ENCODE results near the gene ADIPOQ. TPM values are rescaled to one million over a fixed set of nuclear protein-coding genes. Genes with fewer than 3 reads are reported as not detected.
A peak's percentile ranks its signal among the peaks of the same experiment; 100 is the strongest.

The ADIPOQ gene
- total and polyA plus RNA-seq, 2 donors (not counting 1 experiment from before 2014, with no cell fraction given) = not detected

- ChIA-PET CTCF (interaction anchor here (0.7 to 7.1 kb wide), 5 partner anchors 67 to 342 kb away, joined by 3 to 237 read pairs (median 4); partner anchors contain the start of gene AHSG), POLR2A (interaction anchor here (0.7 kb wide), 1 partner anchor 305 kb away, joined by 6 read pairs; no protein-coding TSS in a partner anchor)
- intact Hi-C loops (cut with micrococcal nuclease) = loop anchor here (5.0 to 10.0 kb wide), 2 partner anchors 566 to 719 kb away; partner anchors contain the start of gene ETV5
- Histone ChIP-seq H3K4me2 (replicated peaks; ENCODE audit: low read depth, low read length, poor library complexity, severe bottlenecking) (no peak overlapping the region), H3K9ac (ENCODE audit: low read length) (no peak overlapping the region), H3K9me3 (ENCODE audit: control extremely low read depth in 1 of 3, control insufficient read depth in 2 of 3, insufficient read depth in 1 of 3, low read length in 2 of 3) (peaks cover 0 to 4% (median 0%) of the 10 kb centered on the region in 3 donors), H3K79me2 (ENCODE audit: control insufficient read depth, insufficient read depth, low read length) (peaks cover 2% of the 10 kb centered on the region), H3K36me3 (replicated peaks in 1 of 2; ENCODE audit: control extremely low read depth in 1 of 2, control insufficient read depth in 1 of 2, extremely low read depth in 1 of 2, insufficient read depth in 2 of 2, low read length in 1 of 2) (no peaks in the 10 kb centered on the region), H2AFZ (ENCODE audit: insufficient read depth, low read depth, low read length, poor library complexity, severe bottlenecking) (no peak overlapping the region), H3K4me1 (ENCODE audit: control insufficient read depth in 2 of 2, insufficient read depth in 2 of 2, low read length in 2 of 2) (peaks cover 24 to 28% of the 10 kb centered on the region in 2 donors), H3K4me3 (ENCODE audit: control extremely low read depth in 1 of 5, extremely low read depth in 1 of 5, insufficient read depth in 1 of 5, low read depth in 2 of 5, low read length in 4 of 5) (no peak overlapping the region), H4K20me1 (ENCODE audit: control insufficient read depth, insufficient read depth, low read length, poor library complexity, severe bottlenecking) (no peaks in the 10 kb centered on the region), H3K27me3 (replicated peaks in 1 of 4; ENCODE audit: control extremely low read depth in 1 of 4, control insufficient read depth in 3 of 4, insufficient read depth in 4 of 4, low read length in 3 of 4) (peaks cover 0 to 38% (median 19%) of the 10 kb centered on the region in 4 experiments), H3K27ac (ENCODE audit: low read length in 2 of 2) (no peak overlapping the region)
- no peak for ATAC-seq (ENCODE audit: low read depth)
- TF ChIP-seq EZH2 (IDR thresholded peaks at IDR 0.05; ENCODE audit: borderline replicate concordance, insufficient read depth, low read depth, low read length, poor library complexity, severe bottlenecking) = no peak
- TF ChIP-seq, protein P1, sequence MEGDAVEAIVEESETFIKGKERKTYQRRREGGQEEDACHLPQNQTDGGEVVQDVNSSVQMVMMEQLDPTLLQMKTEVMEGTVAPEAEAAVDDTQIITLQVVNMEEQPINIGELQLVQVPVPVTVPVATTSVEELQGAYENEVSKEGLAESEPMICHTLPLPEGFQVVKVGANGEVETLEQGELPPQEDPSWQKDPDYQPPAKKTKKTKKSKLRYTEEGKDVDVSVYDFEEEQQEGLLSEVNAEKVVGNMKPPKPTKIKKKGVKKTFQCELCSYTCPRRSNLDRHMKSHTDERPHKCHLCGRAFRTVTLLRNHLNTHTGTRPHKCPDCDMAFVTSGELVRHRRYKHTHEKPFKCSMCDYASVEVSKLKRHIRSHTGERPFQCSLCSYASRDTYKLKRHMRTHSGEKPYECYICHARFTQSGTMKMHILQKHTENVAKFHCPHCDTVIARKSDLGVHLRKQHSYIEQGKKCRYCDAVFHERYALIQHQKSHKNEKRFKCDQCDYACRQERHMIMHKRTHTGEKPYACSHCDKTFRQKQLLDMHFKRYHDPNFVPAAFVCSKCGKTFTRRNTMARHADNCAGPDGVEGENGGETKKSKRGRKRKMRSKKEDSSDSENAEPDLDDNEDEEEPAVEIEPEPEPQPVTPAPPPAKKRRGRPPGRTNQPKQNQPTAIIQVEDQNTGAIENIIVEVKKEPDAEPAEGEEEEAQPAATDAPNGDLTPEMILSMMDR (IDR thresholded peaks at IDR 0.05) = no peak
- Mint-ChIP-seq H3K27ac (no peak overlapping the region), H3K4me1 (peaks cover 21% of the 10 kb centered on the region), H3K27me3 (peaks cover 22% of the 10 kb centered on the region), H3K4me3 (no peak overlapping the region), H3K9me3 (ENCODE audit: insufficient read depth) (no peaks in the 10 kb centered on the region)
- WGBS (ENCODE audit: insufficient coverage) = no CpG with 5 or more reads among the region's 2 CpGs
- no peak for DNase-seq
Measured at GRCh38 chr3:186823386-186823785, 19.1 kb upstream of the ADIPOQ start.

DNA sequence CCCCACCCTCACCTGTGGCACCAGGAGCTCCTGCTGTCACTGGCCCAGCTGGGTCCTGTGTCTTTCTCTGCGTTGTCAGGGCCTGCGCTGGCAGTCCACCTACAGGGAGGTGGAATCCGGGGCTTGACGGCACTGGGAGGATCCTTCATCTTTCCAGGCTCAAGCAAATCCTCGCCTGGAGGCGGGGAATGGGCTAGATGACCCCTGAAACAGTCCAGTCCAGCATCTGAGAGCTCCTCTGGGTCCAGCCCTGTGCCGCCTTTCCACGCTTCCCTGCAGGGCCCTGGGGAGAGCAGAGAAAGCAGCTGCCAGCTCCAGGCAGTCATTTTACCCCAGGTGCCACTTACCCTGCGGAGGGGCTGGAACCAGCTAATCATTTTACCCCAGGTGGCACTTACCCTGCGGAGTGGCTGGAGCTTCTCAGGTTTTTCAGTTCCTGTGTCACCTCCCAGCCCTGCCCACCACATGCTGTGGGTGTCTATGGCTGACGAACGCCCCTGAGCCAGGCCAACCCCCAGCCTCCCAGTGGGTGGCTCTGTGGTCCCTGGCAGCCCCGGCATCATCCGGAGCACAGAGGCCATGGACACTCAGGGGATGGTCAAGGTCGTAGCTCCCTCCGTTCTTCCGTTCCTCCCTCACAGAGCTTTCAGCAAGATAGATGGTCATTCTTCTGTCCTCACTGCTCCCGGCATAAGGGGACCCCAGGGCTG, 17.9 kb upstream of the ADIPOQ start:
- POLR2A ChIA-PET = interaction anchor here (0.5 to 1.3 kb wide), 3 partner anchors 40 to 240 kb away, joined by 3 read pairs; no protein-coding TSS in a partner anchor
- Mint-ChIP-seq H3K27ac (peak overlapping the region; percentile 50), H3K4me1 (peaks cover 21% of the 10 kb centered on the region), H3K27me3 (peaks cover 30% of the 10 kb centered on the region), H3K9me3 (ENCODE audit: insufficient read depth) (no peaks in the 10 kb centered on the region), H3K4me3 (peak overlapping the region; percentile 61)
- no peak overlapping the region for H3K9ac ChIP-seq (ENCODE audit: low read length)
- peaks cover 2% of the 10 kb centered on the region for H3K79me2 ChIP-seq (ENCODE audit: control insufficient read depth, insufficient read depth, low read length)
- peaks cover 24 to 28% of the 10 kb centered on the region in 2 donors for H3K4me1 ChIP-seq (ENCODE audit: control insufficient read depth in 2 of 2, insufficient read depth in 2 of 2, low read length in 2 of 2)
- peaks cover 0 to 4% (median 0%) of the 10 kb centered on the region in 3 donors for H3K9me3 ChIP-seq (ENCODE audit: control extremely low read depth in 1 of 3, control insufficient read depth in 2 of 3, insufficient read depth in 1 of 3, low read length in 2 of 3)
- no peaks in the 10 kb centered on the region for H4K20me1 ChIP-seq (ENCODE audit: control insufficient read depth, insufficient read depth, low read length, poor library complexity, severe bottlenecking)
- H3K4me3 ChIP-seq (ENCODE audit: control extremely low read depth in 1 of 5, extremely low read depth in 1 of 5, insufficient read depth in 1 of 5, low read depth in 2 of 5, low read length in 4 of 5) = no peak overlapping the region
- TF ChIP-seq, protein P1 (IDR thresholded peaks at IDR 0.05) = no peak
- no peak for TF ChIP-seq EZH2 (IDR thresholded peaks at IDR 0.05; ENCODE audit: borderline replicate concordance, insufficient read depth, low read depth, low read length, poor library complexity, severe bottlenecking)
- H2AFZ ChIP-seq (ENCODE audit: insufficient read depth, low read depth, low read length, poor library complexity, severe bottlenecking) = no peak overlapping the region
- CTCF ChIA-PET = interaction anchor here (0.8 to 5.0 kb wide), 5 partner anchors 19 to 341 kb away, joined by 3 to 61 read pairs (median 4); no protein-coding TSS in a partner anchor
- H3K27me3 ChIP-seq (replicated peaks in 1 of 4; ENCODE audit: control extremely low read depth in 1 of 4, control insufficient read depth in 3 of 4, insufficient read depth in 4 of 4, low read length in 3 of 4) = peaks cover 0 to 49% (median 25%) of the 10 kb centered on the region in 4 experiments
- 69% methylated on average over 18 of the region's 18 CpGs for WGBS (ENCODE audit: insufficient coverage)
- H3K27ac ChIP-seq (ENCODE audit: low read length in 2 of 2) = no peak overlapping the region
- H3K36me3 ChIP-seq (replicated peaks in 1 of 2; ENCODE audit: control extremely low read depth in 1 of 2, control insufficient read depth in 1 of 2, extremely low read depth in 1 of 2, insufficient read depth in 2 of 2, low read length in 1 of 2) = no peaks in the 10 kb centered on the region
- no peak overlapping the region for H3K4me2 ChIP-seq (replicated peaks; ENCODE audit: low read depth, low read length, poor library complexity, severe bottlenecking)
- intact Hi-C loops (cut with micrococcal nuclease) = loop anchor here (5.0 to 10.0 kb wide), 3 partner anchors 203 to 720 kb away; partner anchors contain the start of gene ETV5
- ATAC-seq (ENCODE audit: low read depth) (no peak), DNase-seq (no peak)

Data from B cell (primary cell).